GM12878 (cell line): ENCODE measurements around the gene CLEC17A. TPM values are rescaled to one million over a fixed set of nuclear protein-coding genes. Genes with fewer than 3 reads are reported as not detected.
A peak's percentile ranks its signal among the peaks of the same experiment; 100 is the strongest.

Source experiments
- ATAC-seq: fragments of 200-7000 bp; cut with Tn5 transposase; 3 replicates; pipeline ENCODE4 v1.9.1; 2020; ENCODE audit warnings: mild to moderate bottlenecking, moderate library complexity
- BruUV-seq: library from RNA; stranded (reverse); fragments of 400-500 nt; replicated peaks from 2 replicates; lab custom pipeline; 2021; lab: Mats Ljungman, UMichigan
- CTCF ChIA-PET: fragments of 300-600 bp; sonication (Branson Sonifier 250); formaldehyde crosslinking; extraction: SDS; loops from one replicate; lab custom pipeline; 2021; ENCODE audit warnings: inconsistent platforms; lab: Yijun Ruan, JAX
- POLR2A ChIA-PET: fragments of 350-600 bp; formaldehyde crosslinking; extraction: SDS; loops from one replicate; lab custom pipeline; 2021; ENCODE audit warnings: inconsistent platforms; lab: Charles Lee
- RAD21 ChIA-PET: fragments of 300-600 bp; sonication (Branson Sonifier 250); formaldehyde crosslinking; loops from one replicate; lab custom pipeline; 2023; ENCODE audit warnings: antibody characterized with exemption; ENCODE audit not compliant: unreplicated experiment; lab: Charles Lee
- SMC1A ChIA-PET: fragments of 300-600 bp; sonication (Branson Sonifier 250); formaldehyde crosslinking; loops from one replicate; lab custom pipeline; 2023; ENCODE audit not compliant: unreplicated experiment, uncharacterized antibody; lab: Charles Lee
- DNase-seq: peaks from one replicate; pipeline ENCODE4 v3.0.0-alpha.2; 2011; ENCODE audit warnings: low read depth, low spot score
- FAIRE-seq: peaks from 3 replicates; lab custom pipeline; 2011; peaks lifted over from hg19 to GRCh38; lab: Jason Lieb, UNC
- H2AFZ ChIP-seq: 2 replicates; pipeline ENCODE4 v1.6.0; 2011; ENCODE audit warnings: low read depth, low read length, control low read depth; ENCODE audit not compliant: control insufficient read depth
- H3K27ac ChIP-seq: 2 replicates; pipeline ENCODE4 v1.5.1; 2011; ENCODE audit warnings: control low read depth; ENCODE audit not compliant: control insufficient read depth, insufficient read depth
- H3K27me3 ChIP-seq, 2 experiments: replicated peaks in 1 of 2; 2 replicates each; pipeline versions ENCODE4 v1.6.0 to v1.6.1; 2011; ENCODE audit warnings: low read length in 1 of 2; ENCODE audit not compliant: control insufficient read depth in 2 of 2, insufficient read depth in 2 of 2
- H3K36me3 ChIP-seq, 2 experiments: 2 replicates each; pipeline ENCODE4 v1.5.1; 2011; ENCODE audit warnings: low read length in 1 of 2; ENCODE audit not compliant: control insufficient read depth in 2 of 2, insufficient read depth in 2 of 2
- H3K4me1 ChIP-seq: 2 replicates; pipeline ENCODE4 v1.6.1; 2011; ENCODE audit warnings: mild to moderate bottlenecking, low read length, moderate library complexity, mixed read lengths; ENCODE audit not compliant: control insufficient read depth, insufficient read depth
- H3K4me2 ChIP-seq: 2 replicates; pipeline ENCODE4 v1.6.0; 2011; ENCODE audit warnings: control low read depth; ENCODE audit not compliant: control insufficient read depth, insufficient read depth
- H3K4me3 ChIP-seq: fragments of 200-600 bp; sonication (generic); 2 replicates; pipeline ENCODE4 v1.5.1; 2016
- H3K79me2 ChIP-seq: 2 replicates; pipeline ENCODE4 v1.6.0; 2011; ENCODE audit warnings: low read length; ENCODE audit not compliant: control insufficient read depth, insufficient read depth
- H3K9ac ChIP-seq: 2 replicates; pipeline ENCODE4 v1.8.0; 2011; ENCODE audit warnings: low read length, control low read depth, mixed read lengths; ENCODE audit not compliant: control insufficient read depth, insufficient read depth
- H3K9me3 ChIP-seq: replicated peaks from 3 replicates; pipeline ENCODE4 v1.5.1; 2011; ENCODE audit warnings: mild to moderate bottlenecking, low read length; ENCODE audit not compliant: control insufficient read depth, insufficient read depth
- H4K20me1 ChIP-seq: 2 replicates; pipeline ENCODE4 v1.6.0; 2011; ENCODE audit not compliant: control insufficient read depth, insufficient read depth
- FOS ChIP-seq: IDR thresholded peaks from 3 replicates; pipeline ENCODE4 v1.6.1; 2011; ENCODE audit warnings: borderline replicate concordance; ENCODE audit not compliant: insufficient read length; ENCODE audit errors: extremely low read depth
- HCFC1 ChIP-seq: fragments of 150-350 bp; IDR thresholded peaks from 2 replicates; pipeline ENCODE4 v1.6.1; 2014; ENCODE audit warnings: low read length
- PAX8 ChIP-seq: fragments of 450-650 bp; IDR thresholded peaks from 2 replicates; pipeline ENCODE4 v1.6.1; 2017; ENCODE audit warnings: mild to moderate bottlenecking, moderate library complexity
- RAD51 ChIP-seq: fragments of 450-650 bp; IDR thresholded peaks from 2 replicates; pipeline ENCODE4 v1.6.1; 2016; ENCODE audit warnings: moderate library complexity, mild to moderate bottlenecking, inconsistent platforms
- SIX5 ChIP-seq: IDR thresholded peaks from 2 replicates; pipeline ENCODE4 v1.6.1; 2011; ENCODE audit warnings: mild to moderate bottlenecking, low read depth, low read length, moderate library complexity; ENCODE audit not compliant: severe bottlenecking
- WGBS: methylation state at CpG from one replicate; pipeline ENCODE4 v1.1.6; 2016; ENCODE audit warnings: low lambda C conversion rate; ENCODE audit not compliant: insufficient replicate concordance, insufficient coverage; ENCODE audit errors: missing lambda C conversion rate; 5-methylcytosine and 5-hydroxymethylcytosine counted together
- in situ Hi-C: fragments of 300-500 bp; cut with MboI; formaldehyde crosslinking; loops from 9 replicates; pipeline ENCODE4 v1.14.3; 2018; ENCODE audit warnings: mixed read lengths
- intact Hi-C: fragments of 100-400 bp; cut with micrococcal nuclease; formaldehyde crosslinking; loops from one replicate; pipeline ENCODE4 v1.14.2; 2022; ENCODE audit not compliant: unreplicated experiment
- polyA plus RNA-seq, 11 experiments: library from polyadenylated mRNA; depleted of rRNA in 4 of 11; unstranded in 6 of 11; stranded (reverse) in 5 of 11; fragments of >200 nt; fragmentation: Nextera tagmentation in 4 of 11; fragmentation: Illumina TruSeq in 1 of 11; extraction: Ambion mirVana in 4 of 11; extraction: Trizol in 1 of 11; gene quantifications; 1 replicate in 1 of 11; 2 replicates in 10 of 11; pipeline versions ENCODE4 v1.2.1 to v1.2.3, GENCODE V29; 2011 to 2016; ENCODE audit warnings: inconsistent platforms in 2 of 11, missing spikeins in 2 of 11, low read depth in 1 of 11
- total RNA-seq, 4 experiments: library from RNA; depleted of rRNA in 3 of 4; stranded (reverse); fragments of >200 nt in 3 of 4; fragmentation: Illumina TruSeq in 1 of 4; extraction: Trizol in 1 of 4; gene quantifications; 2 replicates each; pipeline versions ENCODE4 v1.2.1 to v1.2.3, GENCODE V29; 2013 to 2021
- TF ChIP-seq, protein P1 (sequence below): IDR thresholded peaks from 2 replicates; pipeline ENCODE4 v1.6.1; 2011; ENCODE audit warnings: low read depth, low read length, improper control_type of control experiment, borderline replicate concordance
- TF ChIP-seq, protein P2 (sequence below): IDR thresholded peaks from 2 replicates; pipeline ENCODE4 v1.6.1; 2011; ENCODE audit warnings: borderline replicate concordance, low read depth, mild to moderate bottlenecking, moderate library complexity, mixed read lengths, low read length; ENCODE audit not compliant: insufficient read depth; ENCODE audit errors: extremely low read length
- TF ChIP-seq, protein P3 (sequence below): fragments of 450-650 bp; IDR thresholded peaks from 2 replicates; pipeline ENCODE4 v1.6.1; 2018; ENCODE audit warnings: borderline replicate concordance, mild to moderate bottlenecking; ENCODE audit not compliant: partially characterized antibody
- TF ChIP-seq, protein P4 (sequence below): IDR thresholded peaks from 2 replicates; pipeline ENCODE4 v1.6.1; 2011; ENCODE audit warnings: low read depth, mild to moderate bottlenecking, low read length, moderate library complexity, borderline replicate concordance; ENCODE audit errors: extremely low read depth

Gene CLEC17A
- total and polyA plus RNA-seq, 10 of the 15 experiments (the other 5 are each of a cell fraction or from before 2014, with no cell fraction given), result 12.9 to 131 (median 97.3) TPM

DNA sequence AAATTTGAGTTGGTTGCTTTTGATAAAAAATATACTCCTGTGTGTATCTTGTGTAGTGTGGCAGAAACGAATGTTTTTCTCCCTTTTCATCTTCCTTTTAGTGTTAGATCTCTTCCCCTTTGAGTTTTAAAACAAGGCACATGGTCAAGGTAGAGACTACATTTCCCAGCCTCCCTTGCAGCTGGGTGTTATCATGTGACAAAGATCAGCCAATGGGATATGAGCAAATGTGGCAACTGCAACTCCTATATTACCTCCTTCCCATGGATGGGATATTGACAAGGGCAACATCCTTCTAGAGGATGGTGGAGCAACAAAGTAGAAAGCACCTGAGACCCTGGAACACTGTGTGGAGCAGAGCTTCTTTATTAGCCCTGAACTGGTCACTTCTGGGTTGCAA is 49.4 kb downstream of the CLEC17A start:
- ChIA-PET POLR2A (interaction anchor here (0.6 to 0.8 kb wide), 2 partner anchors 20 to 219 kb away, joined by 3 read pairs; no protein-coding TSS in a partner anchor), RAD21 (interaction anchor here (0.6 to 2.0 kb wide), 3 partner anchors 53 to 460 kb away, joined by 3 to 14 read pairs (median 4); no protein-coding TSS in a partner anchor), SMC1A (interaction anchor here (0.6 to 1.6 kb wide), 3 partner anchors 19 to 217 kb away, joined by 3 to 5 read pairs (median 4); no protein-coding TSS in a partner anchor), CTCF (interaction anchor here (0.5 to 2.0 kb wide), 5 partner anchors 15 to 459 kb away, joined by 3 to 6 read pairs (median 3); no protein-coding TSS in a partner anchor)
- H3K27ac ChIP-seq, result no peak overlapping the region
- DNase-seq (peak; percentile 40), FAIRE-seq (peak; percentile 90), ATAC-seq (peak; percentile 75)
- H3K9ac ChIP-seq, result no peak overlapping the region
- H4K20me1 ChIP-seq, result no peaks in the 10 kb centered on the region
- no peaks in the 10 kb centered on the region for H3K4me1 ChIP-seq
- BruUV-seq, result no TSS peak
- intact Hi-C loops, result no loop called here
- no peak overlapping the region for H3K4me2 ChIP-seq
- no peaks in the 10 kb centered on the region for H3K27me3 ChIP-seq
- in situ Hi-C loops, result no loop called here
- no peak overlapping the region for H2AFZ ChIP-seq
- WGBS, result 6% methylated on average over 1 of the region's 1 CpG
- TF ChIP-seq, protein P1, sequence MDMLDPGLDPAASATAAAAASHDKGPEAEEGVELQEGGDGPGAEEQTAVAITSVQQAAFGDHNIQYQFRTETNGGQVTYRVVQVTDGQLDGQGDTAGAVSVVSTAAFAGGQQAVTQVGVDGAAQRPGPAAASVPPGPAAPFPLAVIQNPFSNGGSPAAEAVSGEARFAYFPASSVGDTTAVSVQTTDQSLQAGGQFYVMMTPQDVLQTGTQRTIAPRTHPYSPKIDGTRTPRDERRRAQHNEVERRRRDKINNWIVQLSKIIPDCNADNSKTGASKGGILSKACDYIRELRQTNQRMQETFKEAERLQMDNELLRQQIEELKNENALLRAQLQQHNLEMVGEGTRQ, result peak; percentile 22; the same call in 1 of the 2 replicates
- TF ChIP-seq, protein P2, sequence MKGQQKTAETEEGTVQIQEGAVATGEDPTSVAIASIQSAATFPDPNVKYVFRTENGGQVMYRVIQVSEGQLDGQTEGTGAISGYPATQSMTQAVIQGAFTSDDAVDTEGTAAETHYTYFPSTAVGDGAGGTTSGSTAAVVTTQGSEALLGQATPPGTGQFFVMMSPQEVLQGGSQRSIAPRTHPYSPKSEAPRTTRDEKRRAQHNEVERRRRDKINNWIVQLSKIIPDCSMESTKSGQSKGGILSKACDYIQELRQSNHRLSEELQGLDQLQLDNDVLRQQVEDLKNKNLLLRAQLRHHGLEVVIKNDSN, result peak; percentile 43
- peak; percentile 76 for TF ChIP-seq HCFC1
- peak; percentile 1 for TF ChIP-seq FOS
- TF ChIP-seq, protein P3, sequence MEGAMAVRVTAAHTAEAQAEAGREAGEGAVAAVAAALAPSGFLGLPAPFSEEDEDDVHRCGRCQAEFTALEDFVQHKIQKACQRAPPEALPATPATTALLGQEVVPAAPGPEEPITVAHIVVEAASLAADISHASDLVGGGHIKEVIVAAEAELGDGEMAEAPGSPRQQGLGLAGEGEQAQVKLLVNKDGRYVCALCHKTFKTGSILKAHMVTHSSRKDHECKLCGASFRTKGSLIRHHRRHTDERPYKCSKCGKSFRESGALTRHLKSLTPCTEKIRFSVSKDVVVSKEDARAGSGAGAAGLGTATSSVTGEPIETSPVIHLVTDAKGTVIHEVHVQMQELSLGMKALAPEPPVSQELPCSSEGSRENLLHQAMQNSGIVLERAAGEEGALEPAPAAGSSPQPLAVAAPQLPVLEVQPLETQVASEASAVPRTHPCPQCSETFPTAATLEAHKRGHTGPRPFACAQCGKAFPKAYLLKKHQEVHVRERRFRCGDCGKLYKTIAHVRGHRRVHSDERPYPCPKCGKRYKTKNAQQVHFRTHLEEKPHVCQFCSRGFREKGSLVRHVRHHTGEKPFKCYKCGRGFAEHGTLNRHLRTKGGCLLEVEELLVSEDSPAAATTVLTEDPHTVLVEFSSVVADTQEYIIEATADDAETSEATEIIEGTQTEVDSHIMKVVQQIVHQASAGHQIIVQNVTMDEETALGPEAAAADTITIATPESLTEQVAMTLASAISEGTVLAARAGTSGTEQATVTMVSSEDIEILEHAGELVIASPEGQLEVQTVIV, result no peak
- TF ChIP-seq PAX8, result no peak
- TF ChIP-seq, protein P4, sequence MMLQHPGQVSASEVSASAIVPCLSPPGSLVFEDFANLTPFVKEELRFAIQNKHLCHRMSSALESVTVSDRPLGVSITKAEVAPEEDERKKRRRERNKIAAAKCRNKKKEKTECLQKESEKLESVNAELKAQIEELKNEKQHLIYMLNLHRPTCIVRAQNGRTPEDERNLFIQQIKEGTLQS, result peak; percentile 61; the same call in 1 of the 2 replicates
- peak; percentile 74 for TF ChIP-seq SIX5
- peak; percentile 73; the same call in 1 of the 2 replicates for TF ChIP-seq RAD51
- no peaks in the 10 kb centered on the region for H3K36me3 ChIP-seq
- no peak overlapping the region for H3K4me3 ChIP-seq
- peaks cover 1% of the 10 kb centered on the region; the same call in 2 of the 3 replicates for H3K9me3 ChIP-seq
- H3K79me2 ChIP-seq, result no peaks in the 10 kb centered on the region
